HUES6 (cell line): ENCODE results near the gene SAP30BP.

Source experiments
- H3K27ac ChIP-seq: 2 replicates; pipeline ENCODE4 v1.7.0; 2013; ENCODE audit warnings: low read depth, mild to moderate bottlenecking, low read length, inconsistent platforms
- H3K27me3 ChIP-seq: 2 replicates; pipeline ENCODE4 v1.6.1; 2013; ENCODE audit warnings: low read length; ENCODE audit not compliant: control insufficient read depth, insufficient read depth
- H3K36me3 ChIP-seq: 2 replicates; pipeline ENCODE4 v1.6.1; 2013; ENCODE audit warnings: low read length; ENCODE audit not compliant: control insufficient read depth, insufficient read depth
- H3K4me1 ChIP-seq: 2 replicates; pipeline ENCODE4 v1.6.1; 2013; ENCODE audit warnings: low read length; ENCODE audit not compliant: control insufficient read depth, insufficient read depth
- H3K4me3 ChIP-seq: 2 replicates; pipeline ENCODE4 v1.5.1; 2013; ENCODE audit warnings: low read depth, low read length
- H3K9ac ChIP-seq: one replicate; pipeline ENCODE4 v1.6.1; 2013; ENCODE audit warnings: mild to moderate bottlenecking, low read length
- H3K9me3 ChIP-seq: 2 replicates; pipeline ENCODE4 v1.6.1; 2013; ENCODE audit warnings: low read depth, low read length; ENCODE audit not compliant: control insufficient read depth, insufficient read depth

SAP30BP gene

GRCh38 chr17:75743625-75744206 is 76.6 kb downstream of the SAP30BP start:
- Histone ChIP-seq H3K27ac (no peak overlapping the region), H3K4me3 (no peak overlapping the region)

GRCh38 chr17:75748706-75749105 is 81.6 kb downstream of the SAP30BP start:
- Histone ChIP-seq H3K27me3 (no peaks in the 10 kb centered on the region), H3K27ac (no peak overlapping the region), H3K4me3 (no peak overlapping the region), H3K9me3 (no peaks in the 10 kb centered on the region), H3K36me3 (no peaks in the 10 kb centered on the region), H3K4me1 (0 out of 2 replicates have a peak, but pooled peaks cover 3% of the 10 kb centered on the region), H3K9ac (no peak overlapping the region)

More at GRCh38 chr17:75743625-75744206, 76.6 kb downstream of the SAP30BP start:
- Histone ChIP-seq H3K9me3 (no peaks in the 10 kb centered on the region), H3K36me3 (no peaks in the 10 kb centered on the region), H3K27me3 (no peaks in the 10 kb centered on the region), H3K9ac (no peak overlapping the region), H3K4me1 (no peaks in the 10 kb centered on the region)

GRCh38 chr17:75749545-75750389 is 82.6 kb downstream of the SAP30BP start:
- no peak overlapping the region for H3K4me3 ChIP-seq
- H3K27ac ChIP-seq, result no peak overlapping the region

GRCh38 chr17:75750661-75751423 is 83.7 kb downstream of the SAP30BP start:
- H3K27ac ChIP-seq, result no peak overlapping the region
- H3K9me3 ChIP-seq, result no peaks in the 10 kb centered on the region
- peaks cover 8% of the 10 kb centered on the region for H3K4me1 ChIP-seq
- no peaks in the 10 kb centered on the region for H3K36me3 ChIP-seq
- H3K27me3 ChIP-seq, result no peaks in the 10 kb centered on the region
- no peak overlapping the region for H3K9ac ChIP-seq
- no peak overlapping the region for H3K4me3 ChIP-seq

More at GRCh38 chr17:75749545-75750389, 82.6 kb downstream of the SAP30BP start:
- Histone ChIP-seq H3K4me1 (peaks cover 8% of the 10 kb centered on the region), H3K9ac (no peak overlapping the region), H3K36me3 (no peaks in the 10 kb centered on the region), H3K27me3 (no peaks in the 10 kb centered on the region), H3K9me3 (no peaks in the 10 kb centered on the region)

- no peak overlapping the region for H3K27ac ChIP-seq
- H3K36me3 ChIP-seq, result no peaks in the 10 kb centered on the region
- no peak overlapping the region for H3K4me3 ChIP-seq
- no peak overlapping the region for H3K9ac ChIP-seq
- H3K9me3 ChIP-seq, result no peaks in the 10 kb centered on the region
- no peaks in the 10 kb centered on the region for H3K27me3 ChIP-seq
- H3K4me1 ChIP-seq, result peaks cover 8% of the 10 kb centered on the region
Observed at GRCh38 chr17:75751676-75752404, 84.7 kb downstream of the SAP30BP start.

- Histone ChIP-seq H3K27me3 (no peaks in the 10 kb centered on the region), H3K9ac (no peak overlapping the region), H3K36me3 (no peaks in the 10 kb centered on the region), H3K4me3 (no peak overlapping the region), H3K9me3 (no peaks in the 10 kb centered on the region), H3K4me1 (peaks cover 8% of the 10 kb centered on the region), H3K27ac (no peak overlapping the region)
Observed at GRCh38 chr17:75752405-75752709, 85.2 kb downstream of the SAP30BP start.

GRCh38 chr17:75752802-75753513 is 85.8 kb downstream of the SAP30BP start:
- Histone ChIP-seq H3K9me3 (no peaks in the 10 kb centered on the region), H3K36me3 (no peaks in the 10 kb centered on the region; the same call in 1 of the 2 replicates), H3K27ac (no peak overlapping the region), H3K4me3 (peak overlapping the region; percentile 40), H3K9ac (no peak overlapping the region), H3K4me1 (peaks cover 8% of the 10 kb centered on the region), H3K27me3 (no peaks in the 10 kb centered on the region)

GRCh38 chr17:75753514-75754377 is 86.6 kb downstream of the SAP30BP start:
- Histone ChIP-seq H3K27ac (no peak overlapping the region), H3K4me1 (peaks cover 12% of the 10 kb centered on the region), H3K9me3 (no peaks in the 10 kb centered on the region), H3K4me3 (peak overlapping the region; percentile 40), H3K27me3 (no peaks in the 10 kb centered on the region), H3K36me3 (no peaks in the 10 kb centered on the region; the same call in 1 of the 2 replicates), H3K9ac (no peak overlapping the region)

- Histone ChIP-seq H3K27me3 (no peaks in the 10 kb centered on the region), H3K4me3 (no peak overlapping the region; the same call in 1 of the 2 replicates), H3K27ac (no peak overlapping the region), H3K4me1 (peaks cover 12% of the 10 kb centered on the region), H3K9ac (no peak overlapping the region), H3K36me3 (no peaks in the 10 kb centered on the region; the same call in 1 of the 2 replicates), H3K9me3 (no peaks in the 10 kb centered on the region)
Observed at GRCh38 chr17:75754378-75755204, 87.5 kb downstream of the SAP30BP start.
